Neural progenitor cell (in vitro differentiated cells): ENCODE measurements around the gene STEAP1B. TPM values are rescaled to one million over a fixed set of nuclear protein-coding genes. Genes with fewer than 3 reads are reported as not detected.
"Not testable (repeated sequence)": the region's sequence is repeated elsewhere in the genome, so short reads cannot be mapped to it uniquely, and the experiment has no call there.

Source experiments
- DNase-seq: peaks from one replicate; pipeline ENCODE4 v3.0.0-alpha.2; 2016; ENCODE audit warnings: low spot score
- H2AFZ ChIP-seq: fragments of 200-600 bp; sonication (generic); replicated peaks from 2 replicates; pipeline ENCODE4 v1.6.1; 2016; ENCODE audit warnings: antibody characterized with exemption
- H3F3A ChIP-seq: fragments of 200-600 bp; sonication (generic); 2 replicates; pipeline ENCODE4 v1.6.1; 2016; ENCODE audit warnings: antibody characterized with exemption, low read depth
- H3K27ac ChIP-seq: fragments of 200-600 bp; sonication (generic); 2 replicates; pipeline ENCODE4 v1.5.1; 2016; ENCODE audit warnings: mild to moderate bottlenecking
- H3K27me3 ChIP-seq: fragments of 200-600 bp; sonication (generic); 2 replicates; pipeline ENCODE4 v1.6.1; 2016; ENCODE audit warnings: mild to moderate bottlenecking, moderate library complexity
- H3K36me3 ChIP-seq: fragments of 200-600 bp; sonication (generic); 2 replicates; pipeline ENCODE4 v1.5.1; 2016
- H3K4me1 ChIP-seq: fragments of 200-600 bp; sonication (generic); 2 replicates; pipeline ENCODE4 v1.6.1; 2016; ENCODE audit warnings: mixed run types
- H3K4me2 ChIP-seq: fragments of 200-600 bp; sonication (generic); 2 replicates; pipeline ENCODE4 v1.6.1; 2016
- H3K4me3 ChIP-seq: fragments of 200-600 bp; sonication (generic); 2 replicates; pipeline ENCODE4 v1.5.1; 2016
- H3K79me2 ChIP-seq: fragments of 200-600 bp; sonication (generic); 2 replicates; pipeline ENCODE4 v1.6.1; 2016; ENCODE audit warnings: low read depth
- H3K9ac ChIP-seq: fragments of 200-600 bp; sonication (generic); 2 replicates; pipeline ENCODE4 v1.6.1; 2016
- H3K9me3 ChIP-seq: fragments of 200-600 bp; sonication (generic); 2 replicates; pipeline ENCODE4 v1.5.1; 2016; ENCODE audit warnings: low read depth
- H4K20me1 ChIP-seq: fragments of 200-600 bp; sonication (generic); 2 replicates; pipeline ENCODE4 v1.6.1; 2016; ENCODE audit warnings: low read depth
- H3K27ac Mint-ChIP-seq: 3 replicates; pipeline ENCODE4 v1.8.0; 2021; ENCODE audit warnings: mixed read lengths
- H3K27me3 Mint-ChIP-seq: 2 replicates; pipeline ENCODE4 v1.8.0; 2022; ENCODE audit warnings: low read depth, mild to moderate bottlenecking, inconsistent platforms, moderate library complexity, mixed read lengths; ENCODE audit not compliant: insufficient read depth
- H3K36me3 Mint-ChIP-seq: 3 replicates; pipeline ENCODE4 v1.8.0; 2021; ENCODE audit warnings: mixed read lengths
- H3K4me1 Mint-ChIP-seq: 3 replicates; pipeline ENCODE4 v1.8.0; 2021; ENCODE audit warnings: mixed read lengths
- H3K4me3 Mint-ChIP-seq: 3 replicates; pipeline ENCODE4 v1.8.0; 2021; ENCODE audit warnings: mild to moderate bottlenecking, moderate library complexity, mixed read lengths
- H3K9me3 Mint-ChIP-seq: 3 replicates; pipeline ENCODE4 v1.8.0; 2020; ENCODE audit warnings: mixed read lengths
- CTCF ChIP-seq: fragments of 200-600 bp; sonication (generic); IDR thresholded peaks from 2 replicates; pipeline ENCODE4 v1.5.1; 2017; ENCODE audit warnings: antibody characterized with exemption, mild to moderate bottlenecking
- EZH2 ChIP-seq: fragments of 200-600 bp; sonication (generic); IDR thresholded peaks from 2 replicates; pipeline ENCODE4 v1.6.1; 2017; ENCODE audit warnings: antibody characterized with exemption, mild to moderate bottlenecking, moderate library complexity
- EZH2phosphoT487 ChIP-seq: fragments of 200-600 bp; sonication (generic); IDR thresholded peaks from 2 replicates; pipeline ENCODE4 v1.6.1; 2017; ENCODE audit warnings: antibody characterized with exemption
- total RNA-seq: library from RNA; depleted of rRNA; stranded (reverse); fragments of >200 nt; gene quantifications from 2 replicates; pipeline ENCODE4 v1.2.3, GENCODE V29; 2015; ENCODE audit warnings: low replicate concordance

The STEAP1B gene
- total RNA-seq, 1 donor from 2014 or later: 1.6 TPM

GRCh38 chr7:22433710-22434460 is 66.1 kb downstream of the STEAP1B start:
- no peaks in the 10 kb centered on the region for H3K36me3 Mint-ChIP-seq
- Histone ChIP-seq H3K9ac (no peak overlapping the region), H3K4me3 (no peak overlapping the region)

GRCh38 chr7:22433165-22433700 is 66.8 kb downstream of the STEAP1B start:
- not testable (repeated sequence) for H2AFZ ChIP-seq, H3K36me3 ChIP-seq, H3K27me3 ChIP-seq, H3K9me3 ChIP-seq, H3K4me3 Mint-ChIP-seq, H4K20me1 ChIP-seq, H3K9ac ChIP-seq, H3K4me3 ChIP-seq, H3K9me3 Mint-ChIP-seq, H3K27me3 Mint-ChIP-seq, H3K36me3 Mint-ChIP-seq, H3K79me2 ChIP-seq, DNase-seq
- peak overlapping the region; percentile 56 for H3K27ac ChIP-seq
- peak overlapping the region; percentile 32 for H3K27ac Mint-ChIP-seq
- peaks cover 17% of the 10 kb centered on the region for H3K4me1 ChIP-seq
- peaks cover 12% of the 10 kb centered on the region for H3F3A ChIP-seq
- H3K4me2 ChIP-seq: peak overlapping the region; percentile 31
- peaks cover 20% of the 10 kb centered on the region for H3K4me1 Mint-ChIP-seq

More at GRCh38 chr7:22433710-22434460, 66.1 kb downstream of the STEAP1B start:
- Mint-ChIP-seq H3K4me3 (no peak overlapping the region), H3K4me1 (peaks cover 20% of the 10 kb centered on the region), H3K9me3 (no peaks in the 10 kb centered on the region), H3K27me3 (peaks cover 2% of the 10 kb centered on the region), H3K27ac (peak overlapping the region; percentile 72)
- H3K4me2 ChIP-seq: peak overlapping the region; percentile 31
- H3K9me3 ChIP-seq: no peaks in the 10 kb centered on the region
- peaks cover 17% of the 10 kb centered on the region for H3K4me1 ChIP-seq
- H3K36me3 ChIP-seq: no peaks in the 10 kb centered on the region
- no peaks in the 10 kb centered on the region for H4K20me1 ChIP-seq
- H3F3A ChIP-seq: peaks cover 12% of the 10 kb centered on the region
- DNase-seq: peak; percentile 41
- TF ChIP-seq EZH2phosphoT487: no peak
- TF ChIP-seq CTCF: no peak
- TF ChIP-seq EZH2: no peak
- peak overlapping the region; percentile 54 for H2AFZ ChIP-seq
- H3K27me3 ChIP-seq: no peaks in the 10 kb centered on the region
- H3K79me2 ChIP-seq: no peaks in the 10 kb centered on the region
- peak overlapping the region; percentile 56 for H3K27ac ChIP-seq

- Mint-ChIP-seq H3K4me3 (no peak overlapping the region), H3K9me3 (no peaks in the 10 kb centered on the region), H3K27ac (no peak overlapping the region), H3K36me3 (no peaks in the 10 kb centered on the region), H3K4me1 (peaks cover 20% of the 10 kb centered on the region), H3K27me3 (peaks cover 2% of the 10 kb centered on the region)
- H3K9me3 ChIP-seq: no peaks in the 10 kb centered on the region
- H2AFZ ChIP-seq: no peak overlapping the region
- no peak for DNase-seq
- no peaks in the 10 kb centered on the region for H3K79me2 ChIP-seq
- H4K20me1 ChIP-seq: no peaks in the 10 kb centered on the region
- H3K9ac ChIP-seq: no peak overlapping the region
- H3K4me3 ChIP-seq: no peak overlapping the region
- peaks cover 12% of the 10 kb centered on the region for H3F3A ChIP-seq
- no peak overlapping the region for H3K4me2 ChIP-seq
- H3K4me1 ChIP-seq: peaks cover 17% of the 10 kb centered on the region
- H3K27me3 ChIP-seq: no peaks in the 10 kb centered on the region
- TF ChIP-seq EZH2phosphoT487: no peak
- H3K27ac ChIP-seq: no peak overlapping the region
- no peaks in the 10 kb centered on the region for H3K36me3 ChIP-seq
Observed at GRCh38 chr7:22432203-22432718, 67.7 kb downstream of the STEAP1B start.

- H3K4me2 ChIP-seq: no peak overlapping the region
- peaks cover 17% of the 10 kb centered on the region for H3K4me1 ChIP-seq
- DNase-seq: no peak
- H3K9me3 ChIP-seq: no peaks in the 10 kb centered on the region
- H3K27me3 ChIP-seq: no peaks in the 10 kb centered on the region
- Mint-ChIP-seq H3K27me3 (peaks cover 2% of the 10 kb centered on the region), H3K4me3 (no peak overlapping the region), H3K4me1 (peaks cover 20% of the 10 kb centered on the region), H3K36me3 (no peaks in the 10 kb centered on the region), H3K27ac (no peak overlapping the region), H3K9me3 (no peaks in the 10 kb centered on the region)
- no peak for TF ChIP-seq EZH2phosphoT487
- TF ChIP-seq CTCF: no peak
- TF ChIP-seq EZH2: no peak
- H2AFZ ChIP-seq: no peak overlapping the region
- no peak overlapping the region for H3K4me3 ChIP-seq
- H3K9ac ChIP-seq: no peak overlapping the region
- H4K20me1 ChIP-seq: no peaks in the 10 kb centered on the region
- no peaks in the 10 kb centered on the region for H3K79me2 ChIP-seq
- peaks cover 12% of the 10 kb centered on the region for H3F3A ChIP-seq
- no peaks in the 10 kb centered on the region for H3K36me3 ChIP-seq
- H3K27ac ChIP-seq: no peak overlapping the region
Observed at GRCh38 chr7:22430457-22430856, 69.5 kb downstream of the STEAP1B start.
